ENCODE results near the gene ANKRD28.

DNA sequence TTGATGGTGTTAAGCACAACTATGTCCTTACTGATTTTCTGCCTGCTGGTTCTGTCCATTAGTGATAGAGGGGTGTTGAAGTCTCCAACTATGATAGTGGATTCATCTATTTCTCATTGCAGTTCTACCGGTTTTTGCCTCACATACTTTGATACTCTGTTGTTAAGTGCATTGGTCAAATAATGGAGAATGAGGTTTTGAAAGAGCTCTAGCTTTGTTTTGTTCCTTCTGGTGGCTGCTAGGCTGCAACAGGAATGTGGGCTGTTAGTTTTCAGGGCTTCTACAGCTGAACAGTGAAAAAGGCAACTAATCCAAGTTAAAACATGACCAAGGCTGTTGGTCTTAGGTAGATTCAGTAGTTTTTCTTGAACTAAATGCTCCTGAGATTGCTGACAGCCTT is 133.6 kb downstream of the ANKRD28 start:
- TF ChIP-seq CTCF (conservative IDR thresholded peaks at IDR 0.05; ENCODE audit: low read length) (no peak), EZH2phosphoT487 (IDR thresholded peaks at IDR 0.05; ENCODE audit: borderline replicate concordance, low read depth, low read length) (no peak)
